GM18519 (cell line): ENCODE results near the gene MCC.

Experiments used
- ATAC-seq: cut with Tn5 transposase; IDR thresholded peaks from one replicate; pipeline ENCODE4 v1.9.1; 2021; ENCODE audit warnings: mild to moderate bottlenecking, moderate library complexity; ENCODE audit not compliant: unreplicated experiment, low FRiP score

The MCC gene

GRCh38 chr5:113233606-113234005, 254.6 kb downstream of the MCC start:
- ATAC-seq, result no peak

- ATAC-seq, result no peak
Observed at GRCh38 chr5:113232667-113233066, 255.6 kb downstream of the MCC start.

- no peak for ATAC-seq
Observed at GRCh38 chr5:113232221-113232620, 256.0 kb downstream of the MCC start.

GRCh38 chr5:113231653-113232000, 256.6 kb downstream of the MCC start:
- ATAC-seq, result no peak

- ATAC-seq, result no peak
Observed at GRCh38 chr5:113230711-113231652, 257.3 kb downstream of the MCC start.

GRCh38 chr5:113227798-113228197, 260.5 kb downstream of the MCC start:
- no peak for ATAC-seq

- no peak for ATAC-seq
Observed at GRCh38 chr5:113226116-113226736, 262.0 kb downstream of the MCC start.

GRCh38 chr5:113225259-113225658, 263.0 kb downstream of the MCC start:
- ATAC-seq, result no peak

- no peak for ATAC-seq
Observed at GRCh38 chr5:113224605-113225065, 263.6 kb downstream of the MCC start.

GRCh38 chr5:113223831-113224604, 264.2 kb downstream of the MCC start:
- ATAC-seq, result no peak

GRCh38 chr5:113223315-113223714, 264.9 kb downstream of the MCC start:
- no peak for ATAC-seq

- no peak for ATAC-seq
Observed at GRCh38 chr5:113221294-113222176, 266.7 kb downstream of the MCC start.

- ATAC-seq, result no peak
Observed at GRCh38 chr5:113219695-113220094, 268.6 kb downstream of the MCC start.

- ATAC-seq, result no peak
Observed at GRCh38 chr5:113218906-113219517, 269.2 kb downstream of the MCC start.

GRCh38 chr5:113218200-113218599, 270.1 kb downstream of the MCC start:
- ATAC-seq, result no peak

GRCh38 chr5:113217619-113218184, 270.6 kb downstream of the MCC start:
- no peak for ATAC-seq

GRCh38 chr5:113216545-113216944, 271.7 kb downstream of the MCC start:
- no peak for ATAC-seq

GRCh38 chr5:113215401-113216060, 272.7 kb downstream of the MCC start:
- ATAC-seq, result no peak
